HepG2 (cell line): ENCODE results near the gene CENPB. TPM values are rescaled to one million over a fixed set of nuclear protein-coding genes. Genes with fewer than 3 reads are reported as not detected.

Experiments
- ATRX ChIP-seq: sonication (generic); formaldehyde crosslinking; IDR thresholded peaks from 2 replicates; pipeline ENCODE4 v1.4.0; 2020; ENCODE audit warnings: missing genetic modification reagents, borderline replicate concordance
- CREM ChIP-seq, 2 experiments: sonication (generic) in 1 of 2; formaldehyde crosslinking in 1 of 2; IDR thresholded peaks; 2 replicates each; pipeline versions ENCODE4 v1.4.0 to v1.6.1; 2016 to 2020; ENCODE audit warnings: antibody characterized with exemption in 1 of 2, mild to moderate bottlenecking in 1 of 2, missing genetic modification reagents in 1 of 2
- DMAP1 ChIP-seq: IDR thresholded peaks from 2 replicates; pipeline ENCODE4 v1.6.1; 2016
- EP300 ChIP-seq, 3 experiments: sonication (generic) in 1 of 3; formaldehyde crosslinking in 1 of 3; IDR thresholded peaks; 2 replicates each; pipeline versions ENCODE4 v1.5.1 to v1.6.1; 2011 to 2020; ENCODE audit warnings: low read depth in 2 of 3, low read length in 2 of 3, borderline replicate concordance in 1 of 3, improper control_type of control experiment in 1 of 3, mild to moderate bottlenecking in 1 of 3, missing genetic modification reagents in 1 of 3, moderate library complexity in 1 of 3
- FOXM1 ChIP-seq: sonication (generic); formaldehyde crosslinking; IDR thresholded peaks from 2 replicates; pipeline ENCODE4 v1.5.0; 2020; ENCODE audit warnings: missing genetic modification reagents
- MTF1 ChIP-seq: sonication (generic); formaldehyde crosslinking; IDR thresholded peaks from 2 replicates; pipeline ENCODE4 v1.5.0; 2020; ENCODE audit warnings: missing genetic modification reagents
- NR2F6 ChIP-seq, 2 experiments: IDR thresholded peaks; 2 replicates each; pipeline ENCODE4 v1.6.1; 2016; ENCODE audit warnings: antibody characterized with exemption in 1 of 2, mild to moderate bottlenecking in 1 of 2
- PRDM15 ChIP-seq: sonication (generic); formaldehyde crosslinking; IDR thresholded peaks from 2 replicates; pipeline ENCODE4 v1.4.0; 2020; ENCODE audit warnings: missing genetic modification reagents
- PRDM4 ChIP-seq: sonication (generic); formaldehyde crosslinking; IDR thresholded peaks from 2 replicates; pipeline ENCODE4 v1.9.0; 2021; ENCODE audit warnings: missing genetic modification reagents, borderline replicate concordance
- TBX3 ChIP-seq: fragments of 450-650 bp; IDR thresholded peaks from 2 replicates; pipeline ENCODE4 v1.6.1; 2017; ENCODE audit warnings: antibody characterized with exemption, mild to moderate bottlenecking, inconsistent platforms, borderline replicate concordance
- TCF7 ChIP-seq: sonication (generic); IDR thresholded peaks from 2 replicates; pipeline ENCODE4 v1.6.1; 2016; ENCODE audit warnings: antibody characterized with exemption, low read depth
- ZC3H4 ChIP-seq: sonication (generic); formaldehyde crosslinking; IDR thresholded peaks from 2 replicates; pipeline ENCODE4 v1.4.0; 2020; ENCODE audit warnings: missing genetic modification reagents, borderline replicate concordance
- ZNF124 ChIP-seq: sonication (generic); formaldehyde crosslinking; IDR thresholded peaks from 2 replicates; pipeline ENCODE4 v1.4.0; 2020; ENCODE audit warnings: missing genetic modification reagents
- ZNF549 ChIP-seq: sonication (generic); formaldehyde crosslinking; IDR thresholded peaks from 2 replicates; pipeline ENCODE4 v1.5.0; 2020; ENCODE audit warnings: missing genetic modification reagents
- ZNF841 ChIP-seq: sonication (generic); formaldehyde crosslinking; IDR thresholded peaks from 2 replicates; pipeline ENCODE4 v1.8.1; 2023; ENCODE audit warnings: missing genetic modification reagents, borderline replicate concordance
- polyA plus RNA-seq, 8 experiments: library from polyadenylated mRNA; depleted of rRNA in 3 of 8; stranded (reverse) in 7 of 8; unstranded in 1 of 8; fragments of >200 nt; fragmentation: Illumina TruSeq in 4 of 8; extraction: Trizol in 4 of 8; gene quantifications; 2 replicates each; pipeline versions ENCODE4 v1.2.1 to v1.2.3, GENCODE V29; 2011 to 2016; ENCODE audit warnings: low read depth in 4 of 8, missing spikeins in 1 of 8, mixed read lengths in 1 of 8; ENCODE audit not compliant: insufficient read depth in 1 of 8
- total RNA-seq, 5 experiments: library from RNA; depleted of rRNA; stranded (reverse); fragments of >200 nt; fragmentation: Illumina TruSeq; extraction: Trizol; gene quantifications; 2 replicates each; pipeline ENCODE4 v1.2.3, GENCODE V29; 2016; ENCODE audit warnings: low read depth in 1 of 5
- TF ChIP-seq, protein P1 (sequence below): sonication (generic); formaldehyde crosslinking; IDR thresholded peaks from 2 replicates; pipeline ENCODE4 v1.4.0; 2020; ENCODE audit warnings: missing genetic modification reagents, borderline replicate concordance
- TF ChIP-seq, protein P2 (sequence below): sonication (generic); formaldehyde crosslinking; IDR thresholded peaks from 2 replicates; pipeline ENCODE4 v1.5.1; 2020; ENCODE audit warnings: missing genetic modification reagents, mild to moderate bottlenecking, borderline replicate concordance
- TF ChIP-seq, protein P3 (sequence below): sonication (generic); formaldehyde crosslinking; IDR thresholded peaks from 2 replicates; pipeline ENCODE4 v1.4.0; 2020; ENCODE audit warnings: missing genetic modification reagents

CENPB gene
- total and polyA plus RNA-seq, 2 of the 13 experiments (the other 11 are each of a cell fraction or from before 2014, with no cell fraction given), result 10.4 to 54.5 TPM

DNA sequence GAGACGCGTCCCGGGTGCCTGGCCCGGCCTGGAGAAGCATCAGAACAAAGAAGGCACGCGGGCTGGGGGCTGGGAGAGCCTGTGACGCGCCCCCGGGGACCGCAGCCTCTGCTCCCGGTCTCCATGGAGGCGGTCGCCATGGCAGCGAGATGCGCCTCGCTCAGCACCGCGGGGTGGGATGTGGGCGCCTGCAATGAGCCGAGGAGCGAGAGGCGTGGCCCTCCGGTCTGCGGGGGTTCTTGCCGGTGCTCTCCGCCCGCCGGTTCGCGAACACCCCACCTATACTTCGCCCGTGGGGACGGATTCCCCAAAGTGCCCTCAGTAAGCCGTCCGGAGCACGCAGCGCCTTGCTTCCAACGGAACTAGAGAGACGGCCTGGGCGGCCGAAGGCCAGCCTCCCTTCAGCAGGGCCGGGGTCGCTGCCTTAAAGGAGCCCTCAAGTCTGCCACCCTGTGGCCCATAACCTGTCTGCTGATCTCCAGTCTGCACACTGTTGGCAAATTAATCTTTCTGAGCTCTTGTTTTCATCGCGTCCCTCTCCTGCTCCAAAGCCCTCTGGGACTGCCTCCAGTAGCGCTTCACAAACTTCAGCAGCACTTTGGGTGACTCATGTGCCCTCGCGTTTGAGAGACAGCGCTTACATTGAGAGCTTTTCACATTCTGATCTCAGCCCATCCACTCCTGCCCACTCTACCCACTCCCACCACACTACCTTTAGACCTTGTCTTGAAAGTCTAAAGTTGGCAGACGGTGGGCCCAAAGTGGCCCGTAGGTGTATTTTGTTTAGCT, 18.0 kb downstream of the CENPB start (continued):
- TF ChIP-seq, protein P1, sequence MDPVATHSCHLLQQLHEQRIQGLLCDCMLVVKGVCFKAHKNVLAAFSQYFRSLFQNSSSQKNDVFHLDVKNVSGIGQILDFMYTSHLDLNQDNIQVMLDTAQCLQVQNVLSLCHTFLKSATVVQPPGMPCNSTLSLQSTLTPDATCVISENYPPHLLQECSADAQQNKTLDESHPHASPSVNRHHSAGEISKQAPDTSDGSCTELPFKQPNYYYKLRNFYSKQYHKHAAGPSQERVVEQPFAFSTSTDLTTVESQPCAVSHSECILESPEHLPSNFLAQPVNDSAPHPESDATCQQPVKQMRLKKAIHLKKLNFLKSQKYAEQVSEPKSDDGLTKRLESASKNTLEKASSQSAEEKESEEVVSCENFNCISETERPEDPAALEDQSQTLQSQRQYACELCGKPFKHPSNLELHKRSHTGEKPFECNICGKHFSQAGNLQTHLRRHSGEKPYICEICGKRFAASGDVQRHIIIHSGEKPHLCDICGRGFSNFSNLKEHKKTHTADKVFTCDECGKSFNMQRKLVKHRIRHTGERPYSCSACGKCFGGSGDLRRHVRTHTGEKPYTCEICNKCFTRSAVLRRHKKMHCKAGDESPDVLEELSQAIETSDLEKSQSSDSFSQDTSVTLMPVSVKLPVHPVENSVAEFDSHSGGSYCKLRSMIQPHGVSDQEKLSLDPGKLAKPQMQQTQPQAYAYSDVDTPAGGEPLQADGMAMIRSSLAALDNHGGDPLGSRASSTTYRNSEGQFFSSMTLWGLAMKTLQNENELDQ (CRISPR knock-in tag), result peak; percentile 16; the same call in 1 of the 2 replicates
- TF ChIP-seq TBX3 (no peak), NR2F6 (IDR thresholded peaks at IDR 0.05) (no peak), NR2F6 (CRISPR knock-in tag; IDR thresholded peaks at IDR 0.05) (peak; percentile 44; the same call in 1 of the 2 replicates), ZNF549 (CRISPR knock-in tag) (no peak), DMAP1 (CRISPR knock-in tag) (no peak), PRDM4 (CRISPR knock-in tag) (no peak), PRDM15 (CRISPR knock-in tag) (no peak), ZNF124 (CRISPR knock-in tag) (no peak), TCF7 (no peak), CREM (IDR thresholded peaks at IDR 0.05) (no peak), CREM (CRISPR knock-in tag; IDR thresholded peaks at IDR 0.05) (no peak), ZNF841 (CRISPR knock-in tag) (no peak), MTF1 (CRISPR knock-in tag) (no peak), ZC3H4 (no peak), EP300 (IDR thresholded peaks at IDR 0.05; ENCODE audit: low read depth in 2 of 2, low read length in 2 of 2) (0 out of 4 replicates have a peak, but pooled peaks of 1 of the 2 experiments have one; percentile 1), EP300 (CRISPR knock-in tag; IDR thresholded peaks at IDR 0.05; ENCODE audit: borderline replicate concordance) (no peak; the same call in 1 of the 2 replicates), FOXM1 (CRISPR knock-in tag) (no peak), ATRX (no peak)
- TF ChIP-seq, protein P2, sequence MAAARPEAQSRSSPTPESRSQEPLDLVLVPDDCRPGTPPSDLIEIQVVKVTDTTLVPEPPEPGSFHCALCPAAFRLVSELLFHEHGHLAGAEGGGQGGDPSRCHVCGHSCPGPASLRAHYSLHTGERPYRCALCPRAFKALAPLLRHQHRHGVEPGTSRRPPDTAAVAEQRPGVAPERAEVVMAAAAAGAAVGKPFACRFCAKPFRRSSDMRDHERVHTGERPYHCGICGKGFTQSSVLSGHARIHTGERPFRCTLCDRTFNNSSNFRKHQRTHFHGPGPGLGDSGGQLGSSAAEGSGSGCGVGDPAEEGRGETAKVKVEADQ, result no peak
- TF ChIP-seq, protein P3, sequence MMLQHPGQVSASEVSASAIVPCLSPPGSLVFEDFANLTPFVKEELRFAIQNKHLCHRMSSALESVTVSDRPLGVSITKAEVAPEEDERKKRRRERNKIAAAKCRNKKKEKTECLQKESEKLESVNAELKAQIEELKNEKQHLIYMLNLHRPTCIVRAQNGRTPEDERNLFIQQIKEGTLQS (CRISPR knock-in tag), result 0 out of 2 replicates have a peak, but pooled peaks have one; percentile 19
